ENCODE results near the gene CMTM1.

DNA sequence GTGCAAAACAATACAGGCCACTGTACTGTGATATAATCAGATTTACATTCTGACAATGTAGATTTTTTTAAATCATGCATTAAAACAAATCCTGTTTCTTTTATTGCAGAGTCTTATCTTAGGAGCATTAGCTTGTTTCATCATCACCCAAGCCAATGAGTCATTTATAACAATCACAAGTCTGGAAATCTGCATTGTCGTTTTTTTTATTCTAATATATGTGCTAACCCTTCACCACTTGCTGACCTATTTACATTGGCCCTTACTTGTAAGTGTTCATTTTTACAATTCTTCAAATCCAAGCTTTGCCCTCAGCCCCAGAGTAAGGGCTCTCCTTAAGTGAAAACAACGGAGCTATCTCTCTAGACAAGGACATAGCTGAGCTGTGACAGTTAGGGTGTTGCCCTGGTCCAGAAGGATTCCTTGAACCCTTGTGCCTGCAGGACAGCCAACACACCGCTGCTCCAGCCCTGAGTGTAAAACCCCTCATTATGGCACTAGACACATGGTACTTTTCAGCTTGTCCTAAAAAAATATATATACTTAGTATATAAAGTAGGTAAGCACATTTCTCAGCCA lies 3.7 kb downstream of the CMTM1 start:
- TF ChIP-seq, protein P1, sequence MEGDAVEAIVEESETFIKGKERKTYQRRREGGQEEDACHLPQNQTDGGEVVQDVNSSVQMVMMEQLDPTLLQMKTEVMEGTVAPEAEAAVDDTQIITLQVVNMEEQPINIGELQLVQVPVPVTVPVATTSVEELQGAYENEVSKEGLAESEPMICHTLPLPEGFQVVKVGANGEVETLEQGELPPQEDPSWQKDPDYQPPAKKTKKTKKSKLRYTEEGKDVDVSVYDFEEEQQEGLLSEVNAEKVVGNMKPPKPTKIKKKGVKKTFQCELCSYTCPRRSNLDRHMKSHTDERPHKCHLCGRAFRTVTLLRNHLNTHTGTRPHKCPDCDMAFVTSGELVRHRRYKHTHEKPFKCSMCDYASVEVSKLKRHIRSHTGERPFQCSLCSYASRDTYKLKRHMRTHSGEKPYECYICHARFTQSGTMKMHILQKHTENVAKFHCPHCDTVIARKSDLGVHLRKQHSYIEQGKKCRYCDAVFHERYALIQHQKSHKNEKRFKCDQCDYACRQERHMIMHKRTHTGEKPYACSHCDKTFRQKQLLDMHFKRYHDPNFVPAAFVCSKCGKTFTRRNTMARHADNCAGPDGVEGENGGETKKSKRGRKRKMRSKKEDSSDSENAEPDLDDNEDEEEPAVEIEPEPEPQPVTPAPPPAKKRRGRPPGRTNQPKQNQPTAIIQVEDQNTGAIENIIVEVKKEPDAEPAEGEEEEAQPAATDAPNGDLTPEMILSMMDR (IDR thresholded peaks at IDR 0.05): no peak
- no peak for TF ChIP-seq POLR2A (IDR thresholded peaks at IDR 0.05)

Data from right lobe of liver (tissue), 4 donors.